KG1 (cell line): ENCODE measurements around the gene MEGF8.

Experiments used
- DNase-seq: peaks from one replicate; lab custom pipeline; 2025; lab: John Stamatoyannopoulos, UW

Gene MEGF8

DNA sequence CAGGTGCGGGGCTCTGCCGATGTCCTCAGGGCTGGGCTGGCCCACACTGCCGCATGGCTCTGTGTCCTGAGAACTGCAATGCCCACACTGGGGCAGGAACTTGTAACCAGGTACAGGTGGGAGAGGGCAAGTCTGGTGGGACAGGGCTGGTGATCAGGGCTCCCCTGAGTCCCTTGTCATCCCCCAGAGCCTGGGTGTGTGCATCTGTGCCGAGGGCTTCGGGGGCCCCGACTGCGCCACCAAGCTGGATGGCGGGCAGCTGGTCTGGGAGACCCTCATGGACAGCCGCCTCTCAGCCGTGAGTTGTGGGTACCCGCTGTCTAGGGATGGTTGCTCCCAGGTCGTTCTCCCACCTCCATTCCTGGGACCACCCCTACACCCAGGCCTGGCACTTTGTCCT lies 30.5 kb downstream of the MEGF8 start:
- no peak for DNase-seq

DNA sequence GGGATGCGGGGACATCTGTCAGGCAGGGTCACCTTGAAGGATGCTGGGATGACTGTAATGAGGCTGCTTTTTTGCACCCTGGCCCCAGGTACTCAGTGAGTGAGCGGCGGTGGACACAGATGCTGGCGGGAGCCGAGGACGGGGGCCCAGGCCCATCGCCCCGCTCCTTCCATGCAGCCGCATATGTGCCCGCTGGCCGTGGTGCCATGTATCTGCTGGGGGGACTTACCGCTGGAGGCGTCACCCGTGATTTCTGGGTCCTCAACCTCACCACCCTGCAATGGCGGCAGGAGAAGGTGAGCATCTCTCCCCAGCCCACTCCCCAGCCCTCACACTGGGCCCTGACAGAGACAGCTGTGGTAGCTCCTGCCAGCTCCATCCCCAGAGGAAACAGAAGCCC lies 31.3 kb downstream of the MEGF8 start:
- DNase-seq, result no peak

DNA sequence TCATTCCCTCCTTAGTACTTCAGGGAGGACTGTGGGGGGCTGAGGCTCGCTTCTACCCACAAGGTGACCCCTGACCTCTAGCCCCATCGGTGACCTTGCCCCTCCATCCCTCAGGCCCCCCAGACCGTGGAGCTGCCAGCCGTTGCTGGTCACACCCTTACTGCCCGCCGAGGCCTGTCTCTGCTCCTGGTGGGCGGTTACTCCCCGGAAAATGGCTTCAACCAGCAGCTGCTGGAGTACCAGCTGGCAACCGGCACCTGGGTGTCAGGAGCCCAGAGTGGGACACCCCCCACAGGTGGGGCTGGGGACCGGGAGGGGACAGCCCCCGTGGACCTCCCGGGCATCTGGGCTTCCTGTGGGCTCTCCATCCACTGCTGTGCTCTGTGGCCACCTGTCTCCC lies 31.9 kb downstream of the MEGF8 start:
- DNase-seq, result no peak

DNA sequence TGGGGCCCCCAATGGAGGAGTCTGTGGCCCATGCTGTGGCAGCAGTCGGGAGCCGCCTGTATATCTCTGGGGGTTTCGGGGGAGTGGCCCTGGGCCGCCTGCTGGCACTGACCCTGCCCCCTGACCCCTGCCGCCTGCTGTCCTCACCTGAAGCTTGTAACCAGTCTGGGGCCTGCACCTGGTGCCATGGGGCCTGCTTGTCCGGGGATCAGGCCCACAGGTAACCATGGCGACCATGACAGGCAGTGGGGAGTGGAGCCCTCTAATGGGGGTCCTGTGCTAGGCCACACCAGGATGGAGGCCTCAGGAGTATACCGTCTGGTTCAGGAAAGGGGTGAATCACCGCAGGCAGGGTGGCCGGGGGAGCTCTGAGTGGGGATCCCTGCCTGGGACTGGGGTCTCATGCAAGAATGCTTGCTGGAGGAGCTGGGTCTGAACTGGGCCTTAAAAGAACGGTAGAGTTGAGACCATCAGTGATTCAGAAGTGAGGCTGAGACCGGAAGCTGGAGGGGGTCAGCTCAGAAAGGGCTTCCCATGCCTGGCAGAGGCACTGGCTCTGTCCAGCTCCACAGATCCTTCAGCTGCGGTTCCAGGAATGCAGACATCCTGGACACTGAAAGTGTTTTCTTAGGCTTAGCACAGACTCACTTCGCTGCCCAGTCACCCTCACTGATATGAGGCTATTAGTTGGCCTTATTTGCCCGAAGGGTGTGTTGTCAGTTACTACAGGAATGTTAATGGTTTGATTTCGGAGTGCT lies 35.5 kb downstream of the MEGF8 start:
- DNase-seq, result no peak

DNA sequence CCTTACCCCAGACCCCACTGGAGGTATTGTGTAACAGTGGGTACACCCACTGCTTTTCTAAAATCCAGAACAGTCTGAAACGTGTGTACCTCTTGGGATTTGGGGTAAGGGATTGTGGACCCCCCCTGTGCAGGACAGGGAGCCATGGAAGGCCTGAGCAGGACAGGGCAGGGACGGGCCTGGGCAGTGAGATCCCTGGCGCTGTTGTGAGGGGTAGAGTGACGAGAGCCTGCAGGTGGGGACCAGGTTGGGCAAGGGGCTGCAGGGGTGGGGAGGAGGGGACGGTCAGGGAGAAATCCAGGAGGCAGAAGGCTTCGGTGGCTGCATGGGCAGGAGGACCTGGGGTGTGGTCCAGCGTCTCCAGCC lies 36.1 kb downstream of the MEGF8 start:
- DNase-seq, result no peak

DNA sequence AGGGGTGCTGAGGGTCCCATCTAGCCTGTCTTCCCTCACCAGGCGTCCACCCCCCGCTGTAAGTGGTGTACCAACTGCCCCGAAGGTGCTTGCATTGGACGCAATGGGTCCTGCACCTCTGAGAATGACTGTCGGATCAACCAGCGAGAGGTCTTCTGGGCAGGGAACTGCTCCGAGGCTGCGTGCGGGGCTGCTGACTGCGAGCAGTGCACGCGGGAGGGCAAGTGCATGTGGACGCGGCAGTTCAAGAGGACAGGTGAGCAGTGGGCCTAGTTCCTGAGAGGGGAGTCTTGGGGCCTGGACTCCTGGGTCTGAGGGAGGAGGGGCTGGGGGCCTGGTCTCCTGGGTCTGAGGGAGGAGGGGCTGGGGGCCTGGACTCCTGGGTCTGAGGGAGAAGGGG lies 36.9 kb downstream of the MEGF8 start:
- no peak for DNase-seq

DNA sequence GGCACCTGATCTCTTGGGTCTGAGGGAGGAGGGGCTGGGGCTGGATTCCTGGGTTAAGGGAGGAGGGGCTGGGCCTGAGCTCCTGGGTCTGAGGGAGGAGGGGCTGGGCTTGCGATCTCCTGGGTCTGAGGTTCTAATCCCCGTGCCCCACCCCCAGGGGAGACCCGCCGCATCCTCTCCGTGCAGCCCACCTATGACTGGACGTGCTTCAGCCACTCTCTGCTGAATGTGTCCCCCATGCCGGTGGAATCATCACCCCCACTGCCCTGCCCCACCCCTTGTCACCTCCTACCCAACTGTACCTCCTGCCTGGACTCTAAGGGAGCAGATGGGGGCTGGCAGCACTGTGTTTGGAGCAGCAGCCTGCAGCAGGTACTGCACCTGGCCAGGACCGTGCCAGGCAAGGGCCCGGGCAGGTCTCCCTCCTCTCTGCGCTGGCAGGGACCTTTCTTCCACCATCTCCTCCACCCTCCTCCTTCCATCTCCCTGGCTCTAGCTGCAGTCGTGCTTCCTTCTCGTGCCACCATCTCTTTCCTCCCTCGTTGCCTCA lies 37.5 kb downstream of the MEGF8 start:
- DNase-seq, result no peak

DNA sequence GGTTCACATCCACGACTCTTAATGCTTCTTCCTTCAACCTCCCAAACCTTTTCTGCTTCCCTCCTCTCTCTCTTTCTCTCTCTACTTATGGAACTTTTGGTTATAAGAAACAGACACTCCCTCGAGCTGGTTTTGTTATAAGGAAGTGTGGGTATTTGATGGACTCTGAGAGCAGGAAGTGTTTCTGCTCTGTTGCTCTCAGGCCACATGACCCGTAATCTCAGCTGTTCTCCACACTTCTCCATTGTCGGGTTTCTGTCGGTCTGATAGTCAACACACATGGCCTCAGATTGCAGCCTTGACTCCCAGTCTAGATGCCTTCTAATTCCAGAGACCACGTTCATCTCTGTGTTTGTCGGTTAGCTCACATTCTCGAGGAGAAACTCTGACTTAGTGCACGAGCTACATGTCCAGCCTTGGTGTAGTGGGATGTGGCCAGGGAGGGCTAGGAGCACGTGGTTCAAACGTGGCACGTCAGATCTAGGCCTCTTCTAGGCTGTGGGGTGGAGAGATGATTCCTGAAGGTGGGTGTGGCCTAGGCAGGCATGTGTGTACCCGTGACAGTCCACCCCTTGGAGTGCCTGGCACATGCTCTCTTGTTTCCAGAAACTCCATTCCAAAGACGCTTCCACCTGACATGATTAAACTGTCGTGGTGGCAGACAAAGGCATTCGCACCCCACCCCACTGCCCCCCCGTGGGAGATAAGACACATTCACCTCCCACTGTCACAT lies 38.3 kb downstream of the MEGF8 start:
- no peak for DNase-seq

DNA sequence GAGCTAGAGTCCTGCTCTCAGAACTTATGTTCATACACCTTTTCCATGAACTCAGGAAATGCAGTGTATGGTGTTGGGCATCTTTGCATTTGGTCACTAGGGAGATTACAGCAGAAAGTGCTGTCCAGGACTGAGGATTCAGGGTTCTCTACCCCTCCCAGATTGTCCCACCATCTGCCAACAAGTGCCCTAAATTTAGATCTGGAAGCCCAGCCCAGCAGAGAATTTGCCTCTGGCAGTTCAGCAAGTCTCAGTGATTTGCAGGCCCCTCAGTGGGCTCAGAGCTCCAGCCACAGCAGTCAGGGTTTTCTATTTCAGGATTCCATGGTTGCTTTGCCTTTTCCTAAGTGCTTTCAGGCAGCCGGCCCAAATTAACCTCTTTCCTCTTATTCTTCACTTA lies 41.2 kb downstream of the MEGF8 start:
- no peak for DNase-seq

DNA sequence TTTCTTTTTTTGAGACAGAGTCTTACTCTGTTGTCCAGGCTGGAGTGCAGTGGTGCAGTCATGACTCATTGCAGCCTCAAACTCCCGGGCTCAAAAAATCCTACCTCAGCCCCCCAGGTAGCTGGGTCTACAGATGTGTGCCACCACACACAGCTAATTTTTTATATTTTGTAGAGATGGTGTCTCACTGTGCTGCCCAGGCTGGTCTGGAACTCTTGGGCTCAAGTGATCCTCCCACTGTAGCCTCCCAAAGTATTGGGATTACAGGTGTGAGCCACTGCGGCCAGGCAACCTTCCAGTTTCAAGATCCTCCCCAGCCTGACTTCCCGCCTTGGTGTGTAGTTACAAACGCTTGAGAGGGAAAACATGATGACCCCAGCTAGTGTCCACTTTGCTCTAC lies 42.5 kb downstream of the MEGF8 start:
- DNase-seq, result no peak

DNA sequence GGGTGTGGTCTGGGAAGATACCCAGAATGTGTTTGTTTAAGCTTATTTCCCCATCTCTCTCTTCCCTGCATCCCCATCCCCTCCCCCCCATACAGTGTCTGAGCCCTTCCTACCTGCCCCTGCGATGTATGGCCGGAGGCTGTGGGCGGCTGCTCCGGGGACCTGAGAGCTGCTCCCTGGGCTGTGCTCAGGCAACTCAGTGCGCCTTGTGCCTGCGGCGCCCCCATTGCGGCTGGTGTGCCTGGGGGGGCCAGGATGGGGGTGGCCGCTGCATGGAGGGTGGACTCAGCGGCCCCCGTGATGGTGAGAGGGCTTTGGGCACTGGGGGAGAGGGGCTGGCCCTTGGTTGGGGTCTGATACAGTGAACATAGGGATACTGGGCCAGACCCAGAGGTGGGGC lies 42.9 kb downstream of the MEGF8 start:
- no peak for DNase-seq

DNA sequence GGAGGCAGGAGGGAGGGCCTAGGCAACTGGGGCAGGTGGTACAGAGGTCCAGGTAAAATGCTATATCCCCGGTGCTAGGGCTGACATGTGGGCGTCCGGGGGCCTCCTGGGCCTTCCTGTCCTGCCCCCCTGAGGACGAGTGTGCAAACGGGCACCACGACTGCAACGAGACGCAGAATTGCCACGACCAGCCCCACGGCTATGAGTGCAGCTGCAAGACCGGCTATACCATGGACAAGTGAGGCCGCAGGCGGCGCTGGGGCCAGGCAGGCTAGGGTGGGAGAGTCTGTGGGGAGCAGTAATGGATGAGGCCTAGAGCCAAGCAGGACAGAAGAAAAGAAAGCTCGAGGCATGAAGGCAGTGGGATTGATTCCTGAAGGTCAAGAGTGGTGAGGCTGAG lies 43.3 kb downstream of the MEGF8 start:
- DNase-seq, result no peak

DNA sequence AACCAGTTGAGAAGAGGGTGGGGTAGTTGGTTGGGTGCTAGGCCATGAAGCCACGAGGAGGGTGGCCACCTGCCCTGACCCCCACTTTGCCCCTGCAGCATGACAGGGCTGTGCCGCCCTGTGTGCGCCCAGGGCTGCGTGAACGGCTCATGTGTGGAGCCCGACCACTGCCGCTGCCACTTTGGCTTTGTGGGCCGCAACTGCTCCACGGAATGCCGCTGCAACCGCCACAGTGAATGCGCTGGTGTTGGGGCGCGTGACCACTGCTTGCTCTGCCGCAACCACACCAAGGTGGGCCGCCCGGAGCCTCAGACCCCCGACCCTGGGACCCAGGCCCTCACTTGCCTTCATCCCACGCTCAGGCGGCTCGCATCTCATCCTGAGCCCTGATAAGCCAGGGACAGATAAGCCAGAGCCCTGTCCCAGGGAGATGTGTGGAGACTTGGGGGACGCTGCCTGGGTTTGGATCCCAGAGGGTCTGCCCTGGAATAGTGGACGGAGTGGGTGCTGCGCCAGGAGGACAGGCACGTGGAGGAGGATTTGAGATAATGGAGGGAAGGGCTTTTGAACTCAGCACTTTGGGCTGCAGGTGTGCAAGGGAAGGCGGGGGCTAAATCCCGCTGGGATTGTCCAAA lies 44.1 kb downstream of the MEGF8 start:
- DNase-seq, result no peak

DNA sequence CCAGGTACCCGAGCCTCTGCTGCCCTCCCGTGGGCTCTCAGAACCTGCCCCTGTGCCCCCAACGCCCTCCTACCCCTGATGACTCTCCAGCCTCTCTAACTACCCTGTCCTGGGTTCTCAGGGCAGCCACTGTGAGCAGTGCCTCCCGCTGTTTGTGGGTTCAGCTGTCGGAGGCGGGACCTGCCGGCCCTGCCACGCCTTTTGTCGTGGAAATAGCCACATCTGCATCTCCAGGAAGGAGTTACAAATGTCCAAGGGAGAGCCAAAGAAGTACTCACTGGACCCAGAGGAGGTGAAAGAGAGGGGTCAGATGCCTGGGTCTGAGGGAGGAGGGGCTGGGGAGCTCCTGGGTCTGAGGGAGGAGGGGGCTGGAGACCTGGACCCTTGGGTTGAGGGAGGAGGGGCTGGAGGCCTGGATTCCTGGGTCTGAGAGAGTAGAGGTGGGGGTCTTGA lies 44.7 kb downstream of the MEGF8 start:
- DNase-seq, result no peak

DNA sequence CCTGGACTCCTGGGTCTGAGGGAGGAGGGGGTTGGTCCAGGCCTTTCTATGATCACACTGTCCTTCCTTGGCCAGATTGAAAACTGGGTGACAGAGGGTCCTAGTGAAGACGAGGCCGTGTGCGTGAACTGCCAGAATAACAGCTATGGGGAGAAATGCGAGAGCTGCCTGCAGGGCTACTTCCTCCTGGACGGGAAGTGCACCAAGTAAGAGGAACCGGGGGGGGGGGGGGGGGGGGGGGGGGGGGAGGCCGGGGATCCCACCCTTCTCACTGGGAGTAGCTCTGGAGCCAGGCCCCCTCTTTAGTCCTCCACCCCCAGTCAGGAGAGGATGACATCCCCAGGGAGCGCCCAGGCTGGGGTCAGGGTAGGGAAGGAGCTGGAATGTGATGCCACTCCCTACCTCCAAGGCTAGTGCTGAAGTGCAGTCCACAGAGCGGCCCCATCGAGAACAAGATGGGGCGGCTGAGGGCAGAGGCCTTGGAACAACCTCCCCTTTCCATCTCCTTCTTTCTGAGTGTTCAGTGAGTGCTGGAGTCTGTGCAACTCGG lies 45.3 kb downstream of the MEGF8 start:
- no peak for DNase-seq

DNA sequence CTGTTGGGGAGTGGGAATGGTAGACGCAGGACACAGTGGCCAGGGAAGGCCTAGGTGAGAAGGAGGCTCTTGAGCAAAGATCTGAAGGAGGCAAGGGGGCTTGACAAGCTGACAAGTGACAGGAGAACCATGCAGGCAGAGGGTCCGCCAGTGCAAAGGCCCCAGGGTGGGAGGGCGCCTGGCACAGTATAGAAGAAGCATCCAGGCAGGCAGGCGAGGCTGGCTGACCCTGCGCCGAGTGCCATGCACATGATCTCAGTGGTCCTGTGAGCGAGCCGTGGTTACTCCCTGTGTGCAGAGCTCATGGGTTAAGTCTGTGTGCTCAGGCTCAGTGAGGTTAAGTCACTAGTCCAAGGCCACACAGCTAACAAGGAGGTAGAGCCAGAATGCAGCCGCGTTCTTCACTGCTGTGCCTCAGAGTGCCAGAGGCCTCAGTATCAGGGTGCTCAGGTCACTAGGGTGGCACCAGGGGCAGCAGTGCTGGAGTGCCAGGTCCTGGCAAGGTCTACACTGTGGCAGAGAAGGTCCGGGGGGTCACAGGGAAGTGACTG lies 49.5 kb downstream of the MEGF8 start:
- no peak for DNase-seq

DNA sequence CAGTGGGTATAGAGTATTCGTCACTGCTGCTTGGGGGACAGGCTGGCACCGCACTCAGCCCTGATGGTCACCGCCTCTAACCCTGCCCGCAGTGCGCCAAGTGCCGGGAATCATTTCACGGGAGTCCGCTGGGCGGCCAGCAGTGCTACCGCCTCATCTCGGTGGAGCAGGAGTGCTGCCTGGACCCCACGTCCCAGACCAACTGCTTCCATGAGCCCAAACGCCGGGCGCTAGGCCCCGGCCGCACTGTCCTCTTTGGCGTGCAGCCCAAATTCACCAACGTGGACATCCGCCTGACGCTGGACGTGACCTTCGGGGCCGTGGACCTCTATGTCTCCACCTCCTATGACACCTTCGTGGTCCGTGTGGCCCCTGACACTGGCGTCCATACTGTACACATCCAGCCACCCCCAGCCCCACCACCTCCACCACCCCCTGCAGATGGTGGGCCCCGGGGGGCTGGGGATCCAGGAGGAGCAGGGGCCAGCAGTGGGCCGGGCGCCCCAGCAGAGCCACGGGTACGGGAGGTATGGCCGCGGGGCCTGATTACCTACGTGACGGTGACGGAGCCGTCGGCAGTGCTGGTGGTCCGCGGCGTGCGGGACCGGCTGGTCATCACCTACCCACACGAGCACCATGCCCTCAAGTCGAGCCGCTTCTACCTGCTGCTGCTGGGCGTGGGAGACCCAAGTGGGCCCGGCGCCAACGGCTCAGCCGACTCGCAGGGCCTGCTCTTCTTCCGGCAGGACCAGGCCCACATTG lies 50.2 kb downstream of the MEGF8 start:
- no peak for DNase-seq

DNA sequence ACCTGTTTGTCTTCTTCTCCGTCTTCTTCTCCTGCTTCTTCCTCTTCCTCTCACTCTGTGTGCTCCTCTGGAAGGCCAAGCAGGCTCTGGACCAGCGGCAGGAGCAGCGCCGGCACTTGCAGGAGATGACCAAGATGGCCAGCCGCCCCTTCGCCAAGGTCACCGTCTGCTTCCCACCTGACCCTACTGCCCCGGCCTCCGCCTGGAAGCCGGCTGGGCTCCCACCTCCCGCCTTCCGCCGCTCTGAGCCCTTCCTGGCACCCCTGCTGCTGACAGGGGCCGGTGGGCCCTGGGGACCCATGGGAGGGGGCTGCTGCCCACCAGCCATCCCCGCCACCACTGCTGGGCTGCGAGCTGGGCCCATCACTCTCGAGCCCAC lies 50.7 kb downstream of the MEGF8 start:
- DNase-seq, result no peak

DNA sequence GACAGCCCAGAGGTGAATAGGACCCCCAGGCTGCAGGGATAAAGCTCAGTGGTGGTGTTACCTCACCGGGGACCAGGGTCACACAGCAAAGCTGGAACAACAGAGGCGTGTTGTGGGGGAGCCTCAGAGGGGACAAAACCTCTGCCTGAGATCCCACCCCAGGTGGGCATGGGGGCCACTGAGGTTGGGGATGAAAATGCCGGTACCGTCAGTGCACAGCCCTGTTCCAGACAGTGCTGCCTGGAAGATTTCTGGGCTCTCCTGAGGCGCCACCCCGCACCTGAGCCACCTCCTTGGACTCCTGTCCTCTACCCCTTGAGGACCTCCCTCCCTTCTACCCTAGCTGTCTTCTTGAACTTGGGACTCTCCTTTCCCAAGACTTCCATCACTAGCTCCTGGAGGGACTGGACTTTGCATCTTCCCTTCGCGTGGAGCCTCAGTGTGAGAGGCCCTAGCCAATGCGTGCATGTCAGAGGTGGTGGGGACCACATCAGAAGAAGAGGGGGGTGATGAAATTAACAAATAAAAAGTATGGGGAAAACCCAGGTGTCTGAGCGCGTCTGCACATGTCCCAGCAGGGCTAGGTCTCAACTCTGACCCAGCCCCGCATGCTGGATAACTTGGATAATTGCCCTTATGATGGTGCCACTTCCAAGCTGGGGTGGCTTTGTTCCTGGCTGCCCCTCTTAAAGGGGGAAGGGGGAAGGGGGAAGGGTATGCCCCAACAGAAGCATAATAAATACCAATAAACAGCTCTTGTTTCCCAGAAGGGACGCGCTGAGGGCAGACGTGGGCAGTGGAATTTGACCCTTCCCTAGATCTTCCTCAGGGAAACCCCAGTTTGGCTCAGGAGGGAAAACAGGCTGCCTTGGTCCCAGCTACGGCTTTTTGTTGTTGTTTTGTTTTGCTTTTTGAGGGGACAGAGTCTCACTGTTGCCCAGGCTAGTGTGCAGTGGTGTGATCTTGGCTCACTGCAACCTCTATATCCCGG lies 53.1 kb downstream of the MEGF8 start:
- DNase-seq, result no peak

DNA sequence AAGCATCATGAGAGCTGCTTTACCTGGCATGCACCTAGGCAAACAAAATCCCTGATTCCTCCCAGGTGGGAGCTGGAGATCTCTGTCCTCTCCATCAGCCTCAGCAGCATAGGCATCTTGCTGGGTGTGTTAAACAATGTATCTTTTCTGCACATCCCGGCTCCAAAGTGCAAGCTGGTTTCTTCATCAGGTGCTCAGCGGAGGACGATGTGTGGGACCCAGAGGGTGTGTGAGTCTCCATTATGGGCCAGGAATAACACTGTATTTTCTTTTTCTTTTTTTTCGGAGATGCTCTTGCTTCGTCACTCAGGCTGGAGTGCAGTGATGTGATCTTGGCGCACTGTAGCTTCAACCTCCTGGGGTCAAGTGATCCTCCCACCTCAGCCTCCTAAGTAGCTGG lies 54.7 kb downstream of the MEGF8 start:
- DNase-seq, result no peak
